Measurements from ENCODE around the gene ZKSCAN8.

Gene ZKSCAN8

GRCh38 chr6:28152531-28152930 lies 10.8 kb downstream of the ZKSCAN8 start:
- no peak overlapping the region for H3K4me3 ChIP-seq (replicated peaks; ENCODE audit: insufficient read depth, low read length)
- DNase-seq (ENCODE audit: low read depth in 1 of 2, low spot score in 1 of 2) = no peak
- no peak overlapping the region for H3K27ac ChIP-seq (replicated peaks)
- H3K27me3 ChIP-seq (ENCODE audit: insufficient read depth, poor library complexity, severe bottlenecking) = no peaks in the 10 kb centered on the region
- TF ChIP-seq REST (IDR thresholded peaks at IDR 0.05; ENCODE audit: insufficient replicate concordance, low read depth) = no peak
- TF ChIP-seq POLR2AphosphoS5 (IDR thresholded peaks at IDR 0.05; ENCODE audit: low read depth) = no peak
- TF ChIP-seq SPI1 (IDR thresholded peaks at IDR 0.05; ENCODE audit: borderline replicate concordance, low read depth) = no peak

GRCh38 chr6:28153546-28153945 lies 11.9 kb downstream of the ZKSCAN8 start:
- Histone ChIP-seq H3K4me3 (replicated peaks; ENCODE audit: insufficient read depth, low read length) (no peak overlapping the region), H3K27me3 (ENCODE audit: insufficient read depth, poor library complexity, severe bottlenecking) (no peaks in the 10 kb centered on the region), H3K27ac (replicated peaks) (no peak overlapping the region)
- DNase-seq (ENCODE audit: low read depth in 1 of 2, low spot score in 1 of 2) = no peak
- TF ChIP-seq REST (IDR thresholded peaks at IDR 0.05; ENCODE audit: insufficient replicate concordance, low read depth) = no peak

- no peak for TF ChIP-seq CTCF (IDR thresholded peaks at IDR 0.05; ENCODE audit: insufficient read depth, low read length)
- TF ChIP-seq SPI1 (IDR thresholded peaks at IDR 0.05; ENCODE audit: borderline replicate concordance, low read depth) = no peak
- no peak for TF ChIP-seq GABPA (IDR thresholded peaks at IDR 0.05; ENCODE audit: low read depth)
- TF ChIP-seq REST (IDR thresholded peaks at IDR 0.05; ENCODE audit: insufficient replicate concordance, low read depth) = no peak
- TF ChIP-seq POLR2AphosphoS5 (IDR thresholded peaks at IDR 0.05; ENCODE audit: low read depth) = no peak
- no peaks in the 10 kb centered on the region for H3K27me3 ChIP-seq (ENCODE audit: insufficient read depth, poor library complexity, severe bottlenecking)
- no peak overlapping the region for H3K27ac ChIP-seq (replicated peaks)
- DNase-seq (ENCODE audit: low read depth in 1 of 2, low spot score in 1 of 2) = no peak
- H3K4me3 ChIP-seq (replicated peaks; ENCODE audit: insufficient read depth, low read length) = no peak overlapping the region
These were observed 12.7 kb downstream of the ZKSCAN8 start for GRCh38 chr6:28154357-28154756.

- TF ChIP-seq REST (IDR thresholded peaks at IDR 0.05; ENCODE audit: insufficient replicate concordance, low read depth) = no peak
- no peak for TF ChIP-seq GABPA (IDR thresholded peaks at IDR 0.05; ENCODE audit: low read depth)
- no peak for TF ChIP-seq SPI1 (IDR thresholded peaks at IDR 0.05; ENCODE audit: borderline replicate concordance, low read depth)
- Histone ChIP-seq H3K27ac (replicated peaks) (no peak overlapping the region), H3K27me3 (ENCODE audit: insufficient read depth, poor library complexity, severe bottlenecking) (no peaks in the 10 kb centered on the region), H3K4me3 (replicated peaks; ENCODE audit: insufficient read depth, low read length) (no peak overlapping the region)
- DNase-seq (ENCODE audit: low read depth in 1 of 2, low spot score in 1 of 2) = no peak
These were observed 16.6 kb downstream of the ZKSCAN8 start for GRCh38 chr6:28158318-28158717.
